Effector CD8-positive, alpha-beta T cell (primary cell): ENCODE results near the gene AGO1.
"Not testable (repeated sequence)": the region's sequence is repeated elsewhere in the genome, so short reads cannot be mapped to it uniquely, and the experiment has no call there.

Experiments used
- DNase-seq: peaks from one replicate; lab custom pipeline; 2025; lab: John Stamatoyannopoulos, UW

AGO1 gene

GRCh38 chr1:35915693-35916092 is 32.7 kb downstream of the AGO1 start:
- no peak for DNase-seq

- DNase-seq = no peak
These were observed 40.8 kb downstream of the AGO1 start for GRCh38 chr1:35923791-35924221.

- no peak for DNase-seq
These were observed 41.8 kb downstream of the AGO1 start for GRCh38 chr1:35924838-35925237.

- DNase-seq = no peak
These were observed 42.7 kb downstream of the AGO1 start for GRCh38 chr1:35925741-35926140.

GRCh38 chr1:35927472-35927871 is 44.5 kb downstream of the AGO1 start:
- DNase-seq = no peak

- peak; percentile 20 for DNase-seq
These were observed 47.0 kb downstream of the AGO1 start for GRCh38 chr1:35929730-35930592.

- peak; percentile 71 for DNase-seq
These were observed 47.8 kb downstream of the AGO1 start, which contains the start of gene AGO3 for GRCh38 chr1:35930593-35931445. Gene AGO3 (plus strand): TSS chr1:35931105. CDS start chr1:35931427, 322 bp downstream.

- DNase-seq = peak; percentile 32
These were observed 48.6 kb downstream of the AGO1 start for GRCh38 chr1:35931446-35932157.

- DNase-seq = no peak
These were observed 49.2 kb downstream of the AGO1 start for GRCh38 chr1:35932158-35932636.

- no peak for DNase-seq
These were observed 49.9 kb downstream of the AGO1 start for GRCh38 chr1:35932941-35933340.

- DNase-seq = no peak
These were observed 52.7 kb downstream of the AGO1 start for GRCh38 chr1:35935442-35936388.

GRCh38 chr1:35936838-35937237 is 53.8 kb downstream of the AGO1 start:
- no peak for DNase-seq

GRCh38 chr1:35939484-35939883 is 56.5 kb downstream of the AGO1 start:
- no peak for DNase-seq

GRCh38 chr1:35945327-35945726 is 62.3 kb downstream of the AGO1 start:
- DNase-seq = no peak

GRCh38 chr1:35947547-35947946 is 64.5 kb downstream of the AGO1 start:
- no peak for DNase-seq

- DNase-seq = no peak
These were observed 75.5 kb downstream of the AGO1 start for GRCh38 chr1:35958558-35958957.

GRCh38 chr1:35959304-35959703 is 76.3 kb downstream of the AGO1 start:
- DNase-seq = no peak

GRCh38 chr1:35962952-35963351 is 79.9 kb downstream of the AGO1 start:
- DNase-seq = no peak

GRCh38 chr1:35964277-35964676 is 81.3 kb downstream of the AGO1 start:
- not testable (repeated sequence) for DNase-seq

- DNase-seq = no peak
These were observed 85.4 kb downstream of the AGO1 start for GRCh38 chr1:35968396-35968795.

- no peak for DNase-seq
These were observed 88.6 kb downstream of the AGO1 start for GRCh38 chr1:35971601-35972000.
